HEK293 (cell line): ENCODE results near the gene ERCC1.
A peak's percentile ranks its signal among the peaks of the same experiment; 100 is the strongest.

Experiments used
- CTCF ChIA-PET: fragments of 350-600 bp; formaldehyde crosslinking; extraction: SDS; loops from one replicate; lab custom pipeline; 2021; ENCODE audit warnings: antibody characterized with exemption; lab: Yijun Ruan, JAX
- POLR2A ChIA-PET: fragments of 300-600 bp; formaldehyde crosslinking; extraction: SDS; loops from one replicate; lab custom pipeline; 2020; ENCODE audit warnings: antibody characterized with exemption, inconsistent platforms; lab: Yijun Ruan, JAX
- H3K27ac ChIP-seq: fragments of 200-500 bp; sonication (Bioruptor generic); 2 replicates; pipeline ENCODE4 v1.5.1; 2014; ENCODE audit warnings: low read depth, low read length, control low read depth, inconsistent platforms; ENCODE audit errors: extremely low read depth
- H3K36me3 ChIP-seq, 2 experiments: fragments of 200-500 bp in 1 of 2; sonication (Bioruptor generic) in 1 of 2; 1 replicate in 1 of 2; 2 replicates in 1 of 2; pipeline ENCODE4 v1.5.1; 2014 to 2017; ENCODE audit warnings: inconsistent platforms in 2 of 2, low read length in 2 of 2; ENCODE audit not compliant: control insufficient read depth in 2 of 2, insufficient read depth in 1 of 2
- H3K4me1 ChIP-seq: fragments of 200-500 bp; sonication (Bioruptor generic); 2 replicates; pipeline ENCODE4 v1.5.1; 2014; ENCODE audit warnings: mild to moderate bottlenecking, low read length, inconsistent platforms; ENCODE audit not compliant: control insufficient read depth, insufficient read depth
- H3K4me3 ChIP-seq: 2 replicates; pipeline ENCODE4 v1.5.1; 2011; ENCODE audit warnings: low read depth, mild to moderate bottlenecking, control low read depth, low read length, moderate library complexity
- H3K9me3 ChIP-seq: fragments of 200-500 bp; sonication (Bioruptor generic); 2 replicates; pipeline ENCODE4 v1.5.1; 2014; ENCODE audit warnings: low read depth, low read length, inconsistent platforms; ENCODE audit not compliant: control insufficient read depth, insufficient read depth
- BCL11B ChIP-seq: fragments of 450-650 bp; formaldehyde crosslinking; IDR thresholded peaks from 2 replicates; pipeline ENCODE4 v1.5.1; 2016; ENCODE audit warnings: low read depth, missing biosample characterization, missing genetic modification characterization
- GLI4 ChIP-seq: fragments of 450-650 bp; formaldehyde crosslinking; IDR thresholded peaks from 2 replicates; pipeline ENCODE4 v1.5.1; 2016; ENCODE audit warnings: missing biosample characterization, missing genetic modification characterization
- GLIS1 ChIP-seq: fragments of 450-650 bp; formaldehyde crosslinking; IDR thresholded peaks from 2 replicates; pipeline ENCODE4 v1.5.1; 2016; ENCODE audit warnings: missing biosample characterization, missing genetic modification characterization
- IKZF3 ChIP-seq: fragments of 450-650 bp; IDR thresholded peaks from 2 replicates; pipeline ENCODE4 v1.5.0; 2018; ENCODE audit warnings: missing biosample characterization, mild to moderate bottlenecking, missing genetic modification characterization, moderate library complexity
- KLF8 ChIP-seq: fragments of 450-650 bp; formaldehyde crosslinking; IDR thresholded peaks from 2 replicates; pipeline ENCODE4 v1.5.1; 2016; ENCODE audit warnings: missing biosample characterization, missing genetic modification characterization
- KLF9 ChIP-seq: fragments of 450-650 bp; formaldehyde crosslinking; IDR thresholded peaks from 2 replicates; pipeline ENCODE4 v1.5.1; 2016; ENCODE audit warnings: missing biosample characterization, missing genetic modification characterization, low read depth
- OVOL3 ChIP-seq: fragments of 450-650 bp; formaldehyde crosslinking; IDR thresholded peaks from 2 replicates; pipeline ENCODE4 v1.5.1; 2016; ENCODE audit warnings: missing biosample characterization, missing genetic modification characterization
- SALL2 ChIP-seq: fragments of 450-650 bp; formaldehyde crosslinking; IDR thresholded peaks from 2 replicates; pipeline ENCODE4 v1.5.0; 2017; ENCODE audit warnings: missing biosample characterization, mild to moderate bottlenecking, missing genetic modification characterization, borderline replicate concordance
- SP2 ChIP-seq: fragments of 450-650 bp; formaldehyde crosslinking; IDR thresholded peaks from 2 replicates; pipeline ENCODE4 v1.5.1; 2016; ENCODE audit warnings: missing biosample characterization, missing genetic modification characterization
- ZBTB11 ChIP-seq: fragments of 450-650 bp; formaldehyde crosslinking; conservative IDR thresholded peaks from 2 replicates; pipeline ENCODE4 v1.5.1; 2016; ENCODE audit warnings: low read depth, missing biosample characterization, missing genetic modification characterization
- ZBTB7A ChIP-seq: fragments of 450-650 bp; formaldehyde crosslinking; IDR thresholded peaks from 2 replicates; pipeline ENCODE4 v1.5.1; 2016; ENCODE audit warnings: low read depth, missing biosample characterization, missing genetic modification characterization
- ZBTB8A ChIP-seq: fragments of 450-650 bp; formaldehyde crosslinking; IDR thresholded peaks from 2 replicates; pipeline ENCODE4 v1.5.1; 2016; ENCODE audit warnings: missing biosample characterization, missing genetic modification characterization
- ZFHX2 ChIP-seq: fragments of 450-650 bp; formaldehyde crosslinking; conservative IDR thresholded peaks from 2 replicates; pipeline ENCODE4 v1.5.1; 2016; ENCODE audit warnings: missing biosample characterization, missing genetic modification characterization
- ZNF223 ChIP-seq: fragments of 450-650 bp; formaldehyde crosslinking; IDR thresholded peaks from 2 replicates; pipeline ENCODE4 v1.5.1; 2016; ENCODE audit warnings: missing biosample characterization, missing genetic modification characterization
- ZNF23 ChIP-seq: fragments of 450-650 bp; formaldehyde crosslinking; IDR thresholded peaks from 2 replicates; pipeline ENCODE4 v1.5.1; 2016; ENCODE audit warnings: missing biosample characterization, missing genetic modification characterization, borderline replicate concordance
- ZNF239 ChIP-seq: fragments of 450-650 bp; formaldehyde crosslinking; IDR thresholded peaks from 2 replicates; pipeline ENCODE4 v1.5.1; 2016; ENCODE audit warnings: missing biosample characterization, missing genetic modification characterization
- ZNF335 ChIP-seq: fragments of 450-650 bp; formaldehyde crosslinking; conservative IDR thresholded peaks from 2 replicates; pipeline ENCODE4 v1.5.1; 2016; ENCODE audit warnings: missing biosample characterization, missing genetic modification characterization
- ZNF350 ChIP-seq: fragments of 450-650 bp; formaldehyde crosslinking; IDR thresholded peaks from 2 replicates; pipeline ENCODE4 v1.5.0; 2017; ENCODE audit warnings: missing biosample characterization, mild to moderate bottlenecking, missing genetic modification characterization
- ZNF391 ChIP-seq: fragments of 450-650 bp; formaldehyde crosslinking; IDR thresholded peaks from 2 replicates; pipeline ENCODE4 v1.5.1; 2016; ENCODE audit warnings: low read depth, missing biosample characterization, missing genetic modification characterization, borderline replicate concordance
- ZNF398 ChIP-seq: fragments of 450-650 bp; formaldehyde crosslinking; IDR thresholded peaks from 2 replicates; pipeline ENCODE4 v1.5.1; 2017; ENCODE audit warnings: missing biosample characterization, missing genetic modification characterization
- ZNF501 ChIP-seq: fragments of 450-650 bp; formaldehyde crosslinking; IDR thresholded peaks from 2 replicates; pipeline ENCODE4 v1.5.1; 2016; ENCODE audit warnings: missing biosample characterization, missing genetic modification characterization
- ZNF558 ChIP-seq: fragments of 450-650 bp; formaldehyde crosslinking; IDR thresholded peaks from 2 replicates; pipeline ENCODE4 v1.5.1; 2016; ENCODE audit warnings: missing biosample characterization, missing genetic modification characterization
- ZNF600 ChIP-seq: fragments of 450-650 bp; formaldehyde crosslinking; IDR thresholded peaks from 2 replicates; pipeline ENCODE4 v1.5.1; 2016; ENCODE audit warnings: missing biosample characterization, missing genetic modification characterization
- ZNF626 ChIP-seq: fragments of 450-650 bp; sonication (Bioruptor Pico); formaldehyde crosslinking; IDR thresholded peaks from 2 replicates; pipeline ENCODE4 v1.5.1; 2018; ENCODE audit warnings: missing biosample characterization, missing genetic modification characterization, inconsistent platforms
- ZNF645 ChIP-seq: fragments of 450-650 bp; formaldehyde crosslinking; IDR thresholded peaks from 2 replicates; pipeline ENCODE4; 2016; ENCODE audit warnings: missing biosample characterization, missing genetic modification characterization
- ZNF660 ChIP-seq: fragments of 450-650 bp; IDR thresholded peaks from 2 replicates; pipeline ENCODE4 v1.5.1; 2018; ENCODE audit warnings: missing biosample characterization, mild to moderate bottlenecking, missing genetic modification characterization
- ZNF768 ChIP-seq: fragments of 450-650 bp; formaldehyde crosslinking; IDR thresholded peaks from 2 replicates; pipeline ENCODE4 v1.5.1; 2018; ENCODE audit warnings: missing biosample characterization, mild to moderate bottlenecking, missing genetic modification characterization
- ZNF785 ChIP-seq: fragments of 450-650 bp; formaldehyde crosslinking; IDR thresholded peaks from 2 replicates; pipeline ENCODE4 v1.5.1; 2016; ENCODE audit warnings: missing biosample characterization, missing genetic modification characterization
- TF ChIP-seq, protein P1 (sequence below): fragments of 450-650 bp; formaldehyde crosslinking; IDR thresholded peaks from 2 replicates; pipeline ENCODE4 v1.5.1; 2016; ENCODE audit warnings: missing biosample characterization, missing genetic modification characterization

The ERCC1 gene

GRCh38 chr19:45405435-45406225 lies 18.1 kb downstream of the ERCC1 start:
- Histone ChIP-seq H3K4me1 (0 out of 2 replicates have a peak, but pooled peaks cover 7% of the 10 kb centered on the region), H3K36me3 (peaks cover 0 to 8% of the 10 kb centered on the region in 2 experiments; a peak in 2 of 3 replicates), H3K9me3 (no peaks in the 10 kb centered on the region), H3K27ac (peak overlapping the region; percentile 96), H3K4me3 (peak overlapping the region; percentile 82)
- CTCF ChIA-PET, result interaction anchor here (1.0 to 3.7 kb wide), 6 partner anchors 21 to 80 kb away, joined by 3 to 32 read pairs (median 8); no protein-coding TSS in a partner anchor
- POLR2A ChIA-PET, result interaction anchor here (0.5 to 2.3 kb wide), 10 partner anchors 9 to 103 kb away, joined by 3 to 7 read pairs (median 4); partner anchors contain the start of genes ERCC1 and FOSB
- TF ChIP-seq ZNF398 (tag by site-specific recombination) (peak; percentile 53), BCL11B (peak; percentile 12; the same call in 1 of the 2 replicates), ZNF335 (peak; percentile 87), SALL2 (no peak), ZNF785 (tag by site-specific recombination) (peak; percentile 92), ZNF350 (no peak), ZBTB7A (tag by site-specific recombination) (no peak), KLF8 (tag by site-specific recombination) (peak; percentile 64), ZNF501 (tag by site-specific recombination) (0 out of 2 replicates have a peak, but pooled peaks have one; percentile 6), IKZF3 (peak; percentile 51; the same call in 1 of the 2 replicates), ZNF626 (tag by site-specific recombination) (no peak), ZNF660 (tag by site-specific recombination) (0 out of 2 replicates have a peak, but pooled peaks have one; percentile 24), ZNF558 (tag by site-specific recombination) (0 out of 2 replicates have a peak, but pooled peaks have one; percentile 29), KLF9 (tag by site-specific recombination) (peak; percentile 79; the same call in 1 of the 2 replicates), ZFHX2 (tag by site-specific recombination) (peak; percentile 85), ZNF768 (tag by site-specific recombination) (peak; percentile 8; the same call in 1 of the 2 replicates), ZNF600 (0 out of 2 replicates have a peak, but pooled peaks have one; percentile 7), ZNF645 (tag by site-specific recombination) (no peak), ZBTB11 (tag by site-specific recombination) (0 out of 2 replicates have a peak, but pooled peaks have one; percentile 31), ZNF239 (0 out of 2 replicates have a peak, but pooled peaks have one; percentile 32), GLI4 (tag by site-specific recombination) (0 out of 2 replicates have a peak, but pooled peaks have one; percentile 34), GLIS1 (tag by site-specific recombination) (peak; percentile 83), SP2 (peak; percentile 64), ZNF223 (no peak), ZBTB8A (tag by site-specific recombination) (peak; percentile 56; the same call in 1 of the 2 replicates), ZNF391 (tag by site-specific recombination) (peak; percentile 6; the same call in 1 of the 2 replicates), ZNF23 (tag by site-specific recombination) (no peak), OVOL3 (peak; percentile 70)
- TF ChIP-seq, protein P1, sequence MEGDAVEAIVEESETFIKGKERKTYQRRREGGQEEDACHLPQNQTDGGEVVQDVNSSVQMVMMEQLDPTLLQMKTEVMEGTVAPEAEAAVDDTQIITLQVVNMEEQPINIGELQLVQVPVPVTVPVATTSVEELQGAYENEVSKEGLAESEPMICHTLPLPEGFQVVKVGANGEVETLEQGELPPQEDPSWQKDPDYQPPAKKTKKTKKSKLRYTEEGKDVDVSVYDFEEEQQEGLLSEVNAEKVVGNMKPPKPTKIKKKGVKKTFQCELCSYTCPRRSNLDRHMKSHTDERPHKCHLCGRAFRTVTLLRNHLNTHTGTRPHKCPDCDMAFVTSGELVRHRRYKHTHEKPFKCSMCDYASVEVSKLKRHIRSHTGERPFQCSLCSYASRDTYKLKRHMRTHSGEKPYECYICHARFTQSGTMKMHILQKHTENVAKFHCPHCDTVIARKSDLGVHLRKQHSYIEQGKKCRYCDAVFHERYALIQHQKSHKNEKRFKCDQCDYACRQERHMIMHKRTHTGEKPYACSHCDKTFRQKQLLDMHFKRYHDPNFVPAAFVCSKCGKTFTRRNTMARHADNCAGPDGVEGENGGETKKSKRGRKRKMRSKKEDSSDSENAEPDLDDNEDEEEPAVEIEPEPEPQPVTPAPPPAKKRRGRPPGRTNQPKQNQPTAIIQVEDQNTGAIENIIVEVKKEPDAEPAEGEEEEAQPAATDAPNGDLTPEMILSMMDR (tag by site-specific recombination), result no peak
